C4-2B (cell line): Measurements from ENCODE around the gene SURF1.
"Not testable (repeated sequence)": the region's sequence is repeated elsewhere in the genome, so short reads cannot be mapped to it uniquely, and the experiment has no call there.

Experiments used
- H3K27ac ChIP-seq: fragments of 450-650 bp; 2 replicates; pipeline ENCODE4 v1.5.1; 2017
- ZFX ChIP-seq: fragments of 450-650 bp; IDR thresholded peaks from 2 replicates; pipeline ENCODE4 v1.6.1; 2017
- TF ChIP-seq, protein P1 (sequence below): fragments of 450-650 bp; conservative IDR thresholded peaks from 2 replicates; pipeline ENCODE4 v1.5.1; 2017; ENCODE audit warnings: mild to moderate bottlenecking

Gene SURF1

DNA sequence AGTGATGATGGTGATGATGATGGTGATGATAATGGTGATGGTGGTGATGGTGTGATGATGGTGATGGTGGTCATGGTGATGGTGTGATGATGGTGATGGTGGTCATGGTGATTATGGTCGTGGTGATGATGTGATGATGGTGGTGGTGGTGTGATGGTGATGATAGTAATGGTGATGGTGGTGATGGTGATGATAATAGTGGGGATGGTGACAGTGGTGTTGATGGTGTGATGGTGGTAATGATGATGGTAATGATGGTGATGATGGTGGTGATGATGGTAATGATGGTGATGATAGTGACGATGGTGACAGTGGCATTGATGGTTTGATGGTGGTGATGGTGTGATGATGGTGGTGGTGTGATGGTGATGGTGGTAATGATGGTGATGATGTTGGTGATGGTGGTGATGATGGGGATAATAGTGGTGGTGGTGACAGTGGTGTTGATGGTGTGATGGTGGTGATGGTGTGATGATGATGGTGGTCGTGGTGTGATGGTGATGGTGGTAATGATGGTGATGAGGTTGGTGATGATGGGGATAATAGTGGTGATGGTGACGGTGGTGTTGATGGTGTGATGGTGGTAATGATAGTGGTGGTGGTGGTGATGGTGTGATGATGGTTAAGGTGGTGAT is 26.3 kb upstream of the SURF1 start:
- TF ChIP-seq ZFX, result no peak
- TF ChIP-seq, protein P1, sequence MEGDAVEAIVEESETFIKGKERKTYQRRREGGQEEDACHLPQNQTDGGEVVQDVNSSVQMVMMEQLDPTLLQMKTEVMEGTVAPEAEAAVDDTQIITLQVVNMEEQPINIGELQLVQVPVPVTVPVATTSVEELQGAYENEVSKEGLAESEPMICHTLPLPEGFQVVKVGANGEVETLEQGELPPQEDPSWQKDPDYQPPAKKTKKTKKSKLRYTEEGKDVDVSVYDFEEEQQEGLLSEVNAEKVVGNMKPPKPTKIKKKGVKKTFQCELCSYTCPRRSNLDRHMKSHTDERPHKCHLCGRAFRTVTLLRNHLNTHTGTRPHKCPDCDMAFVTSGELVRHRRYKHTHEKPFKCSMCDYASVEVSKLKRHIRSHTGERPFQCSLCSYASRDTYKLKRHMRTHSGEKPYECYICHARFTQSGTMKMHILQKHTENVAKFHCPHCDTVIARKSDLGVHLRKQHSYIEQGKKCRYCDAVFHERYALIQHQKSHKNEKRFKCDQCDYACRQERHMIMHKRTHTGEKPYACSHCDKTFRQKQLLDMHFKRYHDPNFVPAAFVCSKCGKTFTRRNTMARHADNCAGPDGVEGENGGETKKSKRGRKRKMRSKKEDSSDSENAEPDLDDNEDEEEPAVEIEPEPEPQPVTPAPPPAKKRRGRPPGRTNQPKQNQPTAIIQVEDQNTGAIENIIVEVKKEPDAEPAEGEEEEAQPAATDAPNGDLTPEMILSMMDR, result no peak
- H3K27ac ChIP-seq, result no peak overlapping the region

GRCh38 chr9:133380734-133381133 is 24.4 kb upstream of the SURF1 start:
- no peak overlapping the region for H3K27ac ChIP-seq
- TF ChIP-seq ZFX, result no peak
- TF ChIP-seq, protein P1, result no peak

- no peak overlapping the region for H3K27ac ChIP-seq
- no peak for TF ChIP-seq ZFX
- TF ChIP-seq, protein P1, result no peak
These were observed 23.1 kb upstream of the SURF1 start for GRCh38 chr9:133379153-133380086.

GRCh38 chr9:133378408-133378962 is 22.2 kb upstream of the SURF1 start:
- TF ChIP-seq, protein P1, result no peak
- no peak for TF ChIP-seq ZFX
- no peak overlapping the region for H3K27ac ChIP-seq

- TF ChIP-seq, protein P1, result no peak
- TF ChIP-seq ZFX, result no peak
- no peak overlapping the region for H3K27ac ChIP-seq
These were observed 21.5 kb upstream of the SURF1 start for GRCh38 chr9:133377721-133378216.

DNA sequence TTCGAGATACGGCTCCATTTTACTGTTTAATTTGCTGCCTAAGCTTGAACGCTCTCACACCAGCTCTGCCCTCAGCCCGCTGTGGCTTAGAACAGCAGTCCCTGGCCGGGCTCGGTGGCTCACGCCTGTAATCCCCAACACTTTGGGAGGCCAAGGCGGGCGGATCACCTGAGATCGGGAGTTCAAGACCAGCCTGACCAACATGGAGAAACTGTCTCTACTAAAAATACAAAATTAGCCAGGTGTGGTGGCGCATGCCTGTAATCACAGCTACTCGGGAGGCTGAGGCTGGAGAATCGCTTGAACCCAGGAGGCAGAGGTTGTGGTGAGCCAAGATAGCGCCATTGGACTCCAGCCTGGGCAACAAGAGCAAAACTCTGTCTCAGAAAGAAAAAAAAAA is 21.0 kb upstream of the SURF1 start:
- H3K27ac ChIP-seq, result not testable (repeated sequence)

GRCh38 chr9:133375724-133376654 is 19.7 kb upstream of the SURF1 start, which contains the start of the genes STKLD1 and SURF4:
STKLD1 (plus strand) TSS chr9:133376366; CDS start chr9:133376474, 108 bp downstream.
SURF4 (minus strand) TSS chr9:133376060; CDS start chr9:133375969, 91 bp downstream.
- H3K27ac ChIP-seq, result peak within 1 kb of the TSS; percentile 94
- TF ChIP-seq, protein P1, result no peak
- TF ChIP-seq ZFX, result peak; percentile 97
